SK-N-MC (cell line): ENCODE measurements around the gene IGLL1.
"Not testable (repeated sequence)": the region's sequence is repeated elsewhere in the genome, so short reads cannot be mapped to it uniquely, and the experiment has no call there.

Source experiments
- DNase-seq: peaks from one replicate; pipeline ENCODE4 v3.0.0-alpha.2; 2011; ENCODE audit warnings: low read depth, low spot score
- H3K27ac ChIP-seq: fragments of 200-600 bp; sonication (generic); 2 replicates; pipeline ENCODE4 v1.5.1; 2016; ENCODE audit warnings: mixed run types
- H3K36me3 ChIP-seq: fragments of 200-600 bp; sonication (generic); 2 replicates; pipeline ENCODE4 v1.6.1; 2017; ENCODE audit warnings: antibody characterized with exemption, low read length, mixed read lengths; ENCODE audit not compliant: insufficient read depth
- H3K4me3 ChIP-seq: fragments of 200-600 bp; sonication (generic); 2 replicates; pipeline ENCODE4 v1.5.1; 2016
- H3K9ac ChIP-seq: fragments of 200-600 bp; sonication (generic); 2 replicates; pipeline ENCODE4 v1.8.0; 2017; ENCODE audit warnings: mixed run types, mixed read lengths; ENCODE audit not compliant: insufficient read length
- H3K9me3 ChIP-seq: fragments of 200-600 bp; sonication (generic); 2 replicates; pipeline ENCODE4 v1.6.1; 2017; ENCODE audit warnings: low read depth, mild to moderate bottlenecking, antibody characterized with exemption, low read length, moderate library complexity, mixed read lengths
- EZH2 ChIP-seq: fragments of 200-600 bp; sonication (generic); IDR thresholded peaks from one replicate; pipeline ENCODE4 v1.6.1; 2017; ENCODE audit warnings: antibody characterized with exemption
- FOXP2 ChIP-seq: optimal IDR thresholded peaks from 2 replicates; pipeline ENCODE3; 2011; ENCODE audit warnings: mild to moderate bottlenecking, moderate library complexity; ENCODE audit not compliant: insufficient read depth; ENCODE audit errors: extremely low read length, control extremely low read depth
- POLR2AphosphoS5 ChIP-seq: IDR thresholded peaks from 2 replicates; pipeline ENCODE4 v1.6.1; 2012; ENCODE audit warnings: mild to moderate bottlenecking, low read depth, low read length, borderline replicate concordance

IGLL1 gene

GRCh38 chr22:23575601-23576000 lies 4.5 kb downstream of the IGLL1 start:
- Histone ChIP-seq H3K36me3 (no peaks in the 10 kb centered on the region), H3K27ac (no peak overlapping the region), H3K9me3 (no peaks in the 10 kb centered on the region), H3K9ac (no peak overlapping the region), H3K4me3 (no peak overlapping the region)
- no peak for TF ChIP-seq EZH2
- no peak for TF ChIP-seq FOXP2
- no peak for TF ChIP-seq POLR2AphosphoS5
- no peak for DNase-seq

- H3K9me3 ChIP-seq: no peaks in the 10 kb centered on the region
- no peak overlapping the region for H3K9ac ChIP-seq
- no peaks in the 10 kb centered on the region for H3K36me3 ChIP-seq
- H3K4me3 ChIP-seq: no peak overlapping the region
- TF ChIP-seq EZH2 (no peak), POLR2AphosphoS5 (no peak), FOXP2 (no peak)
- no peak for DNase-seq
- no peak overlapping the region for H3K27ac ChIP-seq
These were observed 5.2 kb downstream of the IGLL1 start for GRCh38 chr22:23574877-23575276.

- no peak for TF ChIP-seq FOXP2
- no peak for TF ChIP-seq POLR2AphosphoS5
- TF ChIP-seq EZH2: no peak
- H3K4me3 ChIP-seq: no peak overlapping the region
- H3K27ac ChIP-seq: no peak overlapping the region
- no peak for DNase-seq
- no peaks in the 10 kb centered on the region for H3K36me3 ChIP-seq
- H3K9me3 ChIP-seq: no peaks in the 10 kb centered on the region
- no peak overlapping the region for H3K9ac ChIP-seq
These were observed 5.7 kb downstream of the IGLL1 start for GRCh38 chr22:23574371-23574811.

DNA sequence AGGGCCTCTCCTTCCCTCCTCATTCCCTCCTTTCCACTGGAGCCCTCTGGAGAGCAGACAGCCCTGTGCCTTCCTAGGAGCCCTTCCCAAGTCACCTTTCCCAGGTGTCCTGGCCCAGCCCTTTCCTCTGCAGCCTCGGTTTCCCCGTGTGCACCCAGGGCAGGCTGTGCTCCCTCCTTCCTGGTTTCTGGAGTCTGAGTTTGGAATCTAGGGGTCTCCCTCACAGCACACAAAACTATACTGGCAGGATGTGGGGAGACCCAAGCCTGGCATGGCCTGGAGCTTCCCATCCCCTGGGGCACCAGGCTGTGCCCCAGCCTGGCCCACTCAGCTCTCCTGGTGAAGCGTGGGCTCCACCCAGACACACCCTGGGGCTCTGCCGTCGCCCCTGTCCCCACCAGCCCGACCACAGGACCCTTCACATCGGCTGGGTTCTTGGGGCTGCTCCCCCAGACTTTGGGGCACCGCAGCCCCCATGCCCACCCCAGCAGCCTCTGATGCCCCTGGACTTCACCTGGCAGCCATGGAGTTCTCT lies 6.3 kb downstream of the IGLL1 start:
- H3K4me3 ChIP-seq, H3K36me3 ChIP-seq, DNase-seq, H3K27ac ChIP-seq, H3K9me3 ChIP-seq, H3K9ac ChIP-seq: not testable (repeated sequence)

- H3K9ac ChIP-seq, H3K27ac ChIP-seq, H3K4me3 ChIP-seq, H3K36me3 ChIP-seq, H3K9me3 ChIP-seq, DNase-seq: not testable (repeated sequence)
These were observed 7.0 kb downstream of the IGLL1 start for GRCh38 chr22:23573106-23573505.

DNA sequence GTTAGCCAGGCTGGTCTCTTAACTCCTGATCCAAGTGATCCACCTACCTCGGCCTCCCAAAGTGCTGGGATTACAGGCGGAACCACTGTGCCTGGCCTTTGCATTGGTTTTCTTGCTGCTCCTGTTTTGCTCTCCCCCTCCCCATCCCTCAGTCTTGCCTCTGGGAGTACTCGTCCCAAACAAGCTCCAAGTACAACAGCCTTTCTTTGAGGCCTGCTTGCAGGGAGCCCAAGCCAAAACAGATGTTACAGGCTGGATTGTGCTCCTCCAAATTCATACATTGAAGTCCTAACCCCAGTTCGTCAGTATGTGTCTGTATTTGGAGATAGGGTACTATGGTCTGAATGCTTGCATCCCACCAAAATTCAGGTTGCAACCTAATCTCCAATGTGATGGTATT lies 8.6 kb downstream of the IGLL1 start:
- Histone ChIP-seq H3K36me3 (no peaks in the 10 kb centered on the region), H3K9ac (no peak overlapping the region), H3K4me3 (no peak overlapping the region), H3K27ac (no peak overlapping the region), H3K9me3 (no peaks in the 10 kb centered on the region)
- TF ChIP-seq EZH2 (no peak), FOXP2 (no peak), POLR2AphosphoS5 (no peak)
- no peak for DNase-seq

DNA sequence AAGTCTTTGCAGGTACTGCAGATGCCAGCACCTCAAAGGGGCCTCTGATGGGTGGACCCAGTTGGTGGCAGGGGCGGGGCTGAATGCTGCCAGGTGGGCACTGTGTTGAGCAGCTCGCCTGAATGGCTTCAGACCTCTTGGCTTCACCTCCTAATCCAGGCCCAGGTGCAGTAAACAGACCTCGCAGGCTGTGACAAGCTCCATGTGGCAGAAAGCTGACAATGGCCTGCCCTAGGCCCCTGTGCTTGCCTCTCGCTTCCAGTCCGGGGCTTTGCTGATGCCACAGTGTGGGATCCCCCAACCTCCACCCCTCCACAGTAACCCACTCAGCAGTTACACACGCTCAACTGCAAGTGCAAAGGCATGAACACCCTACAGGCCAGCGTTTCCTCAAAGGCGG lies 9.4 kb downstream of the IGLL1 start:
- no peak overlapping the region for H3K4me3 ChIP-seq
- no peaks in the 10 kb centered on the region for H3K9me3 ChIP-seq
- DNase-seq: no peak
- no peak overlapping the region for H3K9ac ChIP-seq
- TF ChIP-seq POLR2AphosphoS5: no peak
- TF ChIP-seq FOXP2: no peak
- no peak overlapping the region for H3K27ac ChIP-seq
- H3K36me3 ChIP-seq: no peaks in the 10 kb centered on the region

DNA sequence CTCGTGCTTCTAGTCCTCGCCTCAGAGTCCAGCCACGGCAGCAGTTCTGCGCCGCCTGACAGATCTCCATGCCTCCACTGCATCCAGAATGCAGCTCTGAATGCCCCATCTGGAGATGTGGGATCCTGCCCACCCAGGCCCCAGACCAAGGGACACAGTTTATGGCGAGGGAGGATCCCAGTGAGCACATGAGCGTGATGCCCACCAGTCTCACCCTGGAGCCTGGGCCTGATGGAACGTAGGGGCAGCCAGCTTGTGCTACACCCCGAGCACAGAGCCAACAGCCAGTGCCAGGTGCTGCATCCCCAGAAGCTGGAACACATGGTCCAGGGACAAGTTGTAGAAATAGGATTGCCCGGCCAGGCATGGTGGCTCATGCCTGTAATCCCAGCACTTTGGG lies 10.4 kb downstream of the IGLL1 start:
- Histone ChIP-seq H3K27ac (no peak overlapping the region), H3K9ac (no peak overlapping the region), H3K4me3 (no peak overlapping the region), H3K9me3 (no peaks in the 10 kb centered on the region), H3K36me3 (no peaks in the 10 kb centered on the region)
- no peak for DNase-seq
- TF ChIP-seq EZH2 (no peak), FOXP2 (no peak), POLR2AphosphoS5 (no peak)

DNA sequence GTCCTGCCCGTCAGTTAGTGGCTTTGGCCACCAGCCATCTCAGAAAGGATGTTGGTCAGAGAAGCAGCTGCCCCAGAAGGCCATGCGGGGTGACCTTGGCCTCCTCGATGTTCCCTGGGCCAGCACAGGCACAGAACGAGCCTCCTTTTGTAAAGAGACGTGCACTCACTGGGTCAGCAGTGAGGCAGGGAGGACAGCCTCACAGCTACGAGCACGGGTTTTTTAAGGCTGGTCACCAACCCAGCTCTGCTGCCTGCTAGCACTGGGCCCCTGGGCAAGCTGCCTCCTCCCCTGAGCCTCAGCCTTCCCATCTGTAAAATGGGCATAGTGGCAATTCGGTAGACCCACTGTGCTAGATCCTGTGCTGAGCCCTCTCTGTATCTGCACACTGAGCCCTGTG lies 10.8 kb downstream of the IGLL1 start:
- no peak for DNase-seq
- no peak for TF ChIP-seq EZH2
- no peak for TF ChIP-seq POLR2AphosphoS5
- TF ChIP-seq FOXP2: no peak
- Histone ChIP-seq H3K9me3 (no peaks in the 10 kb centered on the region), H3K4me3 (no peak overlapping the region), H3K36me3 (no peaks in the 10 kb centered on the region), H3K27ac (no peak overlapping the region), H3K9ac (no peak overlapping the region)

- no peak for DNase-seq
- Histone ChIP-seq H3K9me3 (no peaks in the 10 kb centered on the region), H3K9ac (peak overlapping the region; percentile 47), H3K27ac (no peak overlapping the region), H3K4me3 (peak overlapping the region; percentile 74), H3K36me3 (no peaks in the 10 kb centered on the region)
- TF ChIP-seq FOXP2 (no peak), EZH2 (no peak), POLR2AphosphoS5 (no peak)
These were observed 13.2 kb downstream of the IGLL1 start for GRCh38 chr22:23566705-23567475.
